NCI-H524 treated with DMSO at 0.1 percent for 48 hours (cell line): Measurements from ENCODE around the gene NT5DC4.
"Not testable (repeated sequence)": the region's sequence is repeated elsewhere in the genome, so short reads cannot be mapped to it uniquely, and the experiment has no call there.

Experiments
- DNase-seq: peaks from one replicate; lab custom pipeline; 2025; lab: John Stamatoyannopoulos, UW

The NT5DC4 gene

GRCh38 chr2:112699984-112700667 lies 20.7 kb upstream of the NT5DC4 start:
- no peak for DNase-seq

- no peak for DNase-seq
Measured at GRCh38 chr2:112701052-112701451, 19.8 kb upstream of the NT5DC4 start.

- DNase-seq, result no peak
Measured at GRCh38 chr2:112703684-112704083, 17.1 kb upstream of the NT5DC4 start.

- no peak for DNase-seq
Measured at GRCh38 chr2:112705575-112705974, 15.2 kb upstream of the NT5DC4 start.

GRCh38 chr2:112706170-112706664 lies 14.6 kb upstream of the NT5DC4 start:
- no peak for DNase-seq

- DNase-seq, result not testable (repeated sequence)
Measured at GRCh38 chr2:112706947-112707346, 13.9 kb upstream of the NT5DC4 start.

GRCh38 chr2:112708968-112709367 lies 11.9 kb upstream of the NT5DC4 start:
- DNase-seq, result no peak

- no peak for DNase-seq
Measured at GRCh38 chr2:112709703-112710102, 11.1 kb upstream of the NT5DC4 start.

- no peak for DNase-seq
Measured at GRCh38 chr2:112710956-112711750, 9.7 kb upstream of the NT5DC4 start.

- no peak for DNase-seq
Measured at GRCh38 chr2:112712465-112712864, 8.4 kb upstream of the NT5DC4 start.

- no peak for DNase-seq
Measured at GRCh38 chr2:112712903-112713584, 7.8 kb upstream of the NT5DC4 start.

- DNase-seq, result no peak
Measured at GRCh38 chr2:112713585-112713925, 7.3 kb upstream of the NT5DC4 start.

GRCh38 chr2:112713926-112714325 lies 6.9 kb upstream of the NT5DC4 start:
- no peak for DNase-seq

GRCh38 chr2:112714331-112714730 lies 6.5 kb upstream of the NT5DC4 start:
- DNase-seq, result no peak

- DNase-seq, result no peak
Measured at GRCh38 chr2:112714836-112715631, 5.8 kb upstream of the NT5DC4 start.

GRCh38 chr2:112716094-112716493 lies 4.7 kb upstream of the NT5DC4 start:
- not testable (repeated sequence) for DNase-seq

GRCh38 chr2:112716826-112717352 lies 3.9 kb upstream of the NT5DC4 start:
- DNase-seq, result not testable (repeated sequence)

- DNase-seq, result no peak
Measured at GRCh38 chr2:112718863-112719370, 1.9 kb upstream of the NT5DC4 start.

- DNase-seq, result no peak
Measured at GRCh38 chr2:112721819-112722522, 1.2 kb downstream of the NT5DC4 start.

- DNase-seq, result no peak
Measured at GRCh38 chr2:112722816-112723546, 2.2 kb downstream of the NT5DC4 start.
